ENCODE data around the gene NCS1. TPM values are rescaled to one million over a fixed set of nuclear protein-coding genes. Genes with fewer than 3 reads are reported as not detected.

The NCS1 gene
- total and polyA plus RNA-seq, 2 of the 8 experiments (the other 6 are each of a cell fraction or from before 2014, with no cell fraction given), result 34.7 to 47.6 TPM

GRCh38 chr9:130137641-130138081 is 34.5 kb upstream of the NCS1 start:
- Histone ChIP-seq H3K14ac (ENCODE audit: insufficient read length) (no peak overlapping the region), H3K9ac (replicated peaks in 1 of 4; ENCODE audit: extremely low read depth in 1 of 4, low read depth in 3 of 4, low read length in 3 of 4) (no peak overlapping the region), H4K20me1 (replicated peaks in 1 of 2; ENCODE audit: control insufficient read depth in 1 of 2, insufficient read depth in 2 of 2, low read length in 2 of 2) (no peaks in the 10 kb centered on the region), H3K4ac (replicated peaks; ENCODE audit: insufficient read length, low read depth, low read length) (no peak overlapping the region), H3K79me1 (ENCODE audit: low read depth, low read length) (no peaks in the 10 kb centered on the region), H3K23me2 (ENCODE audit: low read depth, low read length) (no peaks in the 10 kb centered on the region), H3K27ac (ENCODE audit: low read depth, low read length) (peak overlapping the region; percentile 38; the same call in 1 of the 2 replicates), H3K4me1 (replicated peaks in 1 of 4; ENCODE audit: control insufficient read depth in 3 of 4, insufficient read depth in 4 of 4, low read length in 3 of 4) (peaks cover 10 to 23% (median 16%) of the 10 kb centered on the region in 4 experiments), H4K5ac (ENCODE audit: insufficient read length, low read depth, low read length) (peak overlapping the region; percentile 6), H4K8ac (ENCODE audit: extremely low read depth, insufficient read depth, low read length) (no peak overlapping the region), H3K56ac (replicated peaks; ENCODE audit: insufficient read length, low read depth, low read length) (no peak overlapping the region), H2BK20ac (ENCODE audit: low read length) (0 out of 2 replicates have a peak overlapping the region, but pooled peaks have one; percentile 77), H2BK120ac (replicated peaks; ENCODE audit: low read depth, low read length) (peak overlapping the region; percentile 70), H3K79me2 (ENCODE audit: control insufficient read depth in 1 of 2, insufficient read depth in 2 of 2, low read length in 2 of 2) (no peaks in the 10 kb centered on the region), H3K9me3 (ENCODE audit: insufficient read depth in 2 of 2, low read depth in 1 of 2, low read length in 1 of 2) (no peaks in the 10 kb centered on the region), H2BK5ac (ENCODE audit: low read depth, low read length) (peak overlapping the region; percentile 3; the same call in 1 of the 2 replicates), H3K4me2 (ENCODE audit: insufficient read depth in 1 of 2, low read depth in 2 of 2, low read length in 2 of 2) (peak overlapping the region; percentile 49 to 67; a peak in 3 of 4 replicates), H2BK15ac (ENCODE audit: low read length) (peak overlapping the region; percentile 54; the same call in 1 of the 2 replicates), H3K4me3 (ENCODE audit: extremely low read depth in 1 of 4, insufficient read depth in 2 of 4, low read depth in 3 of 4, low read length in 4 of 4) (no peak overlapping the region; a peak in 1 of 8 replicates), H2AK5ac (ENCODE audit: low read depth, low read length) (peak overlapping the region; percentile 82; the same call in 1 of the 2 replicates), H2AFZ (ENCODE audit: low read length) (no peak overlapping the region), H3K23ac (ENCODE audit: insufficient read length) (no peak overlapping the region), H4K91ac (replicated peaks; ENCODE audit: insufficient read length, low read length) (no peak overlapping the region), H2BK12ac (ENCODE audit: low read depth, low read length) (no peak overlapping the region), H3K36me3 (ENCODE audit: control insufficient read depth in 2 of 4, insufficient read depth in 4 of 4, low read length in 3 of 4) (no peaks in the 10 kb centered on the region), H3K18ac (ENCODE audit: extremely low read depth, low read length) (no peak overlapping the region), H3K27me3 (replicated peaks in 1 of 4; ENCODE audit: control insufficient read depth in 3 of 4, extremely low read depth in 1 of 4, insufficient read depth in 3 of 4, low read length in 3 of 4) (no peaks in the 10 kb centered on the region)
- ChIA-PET CTCF (ENCODE audit: partially characterized antibody) (no interaction called here), POLR2A (ENCODE audit: partially characterized antibody) (interaction anchor here (0.8 to 0.9 kb wide), 2 partner anchors 8 to 56 kb away, joined by 3 to 4 read pairs; no protein-coding TSS in a partner anchor)
- FAIRE-seq, result no peak
- no peak for DNase-seq (ENCODE audit: low read depth in 1 of 2, low spot score in 2 of 2)
- WGBS, 2 experiments (ENCODE audit: extremely low coverage in 1 of 2, insufficient coverage in 1 of 2, insufficient read length in 1 of 2, insufficient replicate concordance in 2 of 2, low coverage in 1 of 2, low lambda C conversion rate in 2 of 2, missing lambda C conversion rate in 1 of 2), result 91% methylated on average over 11 of the region's 11 CpGs; no CpG with 5 or more reads in 1 of the 2 experiments
- TF ChIP-seq SIX5 (IDR thresholded peaks at IDR 0.05; ENCODE audit: low read depth, low read length), result no peak

All from H1 (cell line).